ENCODE measurements around the gene GPX3.

GPX3 gene

GRCh38 chr5:151020304-151021110 lies at the start of gene GPX3:
TSS of gene GPX3 (plus strand) at chr5:151020591. CDS start at chr5:151020655, 64 bp downstream.
- no peak for FAIRE-seq
- DNase-seq (ENCODE audit: low spot score) = peak; percentile 81

- FAIRE-seq = no peak
Observed at GRCh38 chr5:150978590-150978989, 41.8 kb upstream of the GPX3 start.

GRCh38 chr5:150987746-150988145 lies 32.6 kb upstream of the GPX3 start:
- FAIRE-seq (no peak), DNase-seq (ENCODE audit: low spot score) (no peak)

More at GRCh38 chr5:150978590-150978989, 41.8 kb upstream of the GPX3 start:
- DNase-seq (ENCODE audit: low spot score) = no peak

GRCh38 chr5:150989695-150990094 lies 30.7 kb upstream of the GPX3 start:
- DNase-seq (ENCODE audit: low spot score) = no peak
- no peak for FAIRE-seq

GRCh38 chr5:150992705-150993104 lies 27.7 kb upstream of the GPX3 start:
- FAIRE-seq (no peak), DNase-seq (ENCODE audit: low spot score) (no peak)

- DNase-seq (ENCODE audit: low spot score) = no peak
- no peak for FAIRE-seq
Observed at GRCh38 chr5:150993422-150993821, 27.0 kb upstream of the GPX3 start.

GRCh38 chr5:150993826-150994412 lies 26.5 kb upstream of the GPX3 start:
- DNase-seq (ENCODE audit: low spot score) (no peak), FAIRE-seq (no peak)

GRCh38 chr5:150999704-151000442 lies 20.5 kb upstream of the GPX3 start:
- DNase-seq (ENCODE audit: low spot score) (no peak), FAIRE-seq (no peak)

- no peak for DNase-seq (ENCODE audit: low spot score)
- no peak for FAIRE-seq
Observed at GRCh38 chr5:151001436-151001835, 19.0 kb upstream of the GPX3 start.

GRCh38 chr5:151002250-151002649 lies 18.1 kb upstream of the GPX3 start:
- no peak for FAIRE-seq
- no peak for DNase-seq (ENCODE audit: low spot score)

- no peak for FAIRE-seq
Observed at GRCh38 chr5:151002681-151003502, 17.5 kb upstream of the GPX3 start.

GRCh38 chr5:151003503-151003860 lies 16.9 kb upstream of the GPX3 start:
- DNase-seq (ENCODE audit: low spot score) = no peak
- no peak for FAIRE-seq

More at GRCh38 chr5:151002681-151003502, 17.5 kb upstream of the GPX3 start:
- DNase-seq (ENCODE audit: low spot score) = no peak

GRCh38 chr5:151004499-151004898 lies 15.9 kb upstream of the GPX3 start:
- no peak for FAIRE-seq
- no peak for DNase-seq (ENCODE audit: low spot score)

GRCh38 chr5:151005187-151005949 lies 15.0 kb upstream of the GPX3 start:
- FAIRE-seq (no peak), DNase-seq (ENCODE audit: low spot score) (no peak)

GRCh38 chr5:151005950-151006576 lies 14.3 kb upstream of the GPX3 start:
- FAIRE-seq (no peak), DNase-seq (ENCODE audit: low spot score) (no peak)

- no peak for FAIRE-seq
- DNase-seq (ENCODE audit: low spot score) = no peak
Observed at GRCh38 chr5:151006704-151007334, 13.6 kb upstream of the GPX3 start.

- FAIRE-seq = no peak
- no peak for DNase-seq (ENCODE audit: low spot score)
Observed at GRCh38 chr5:151007430-151008209, 12.8 kb upstream of the GPX3 start.

- no peak for FAIRE-seq
Observed at GRCh38 chr5:151008210-151008491, 12.2 kb upstream of the GPX3 start.

GRCh38 chr5:151008906-151009305 lies 11.5 kb upstream of the GPX3 start:
- DNase-seq (ENCODE audit: low spot score) = no peak
- FAIRE-seq = no peak

More at GRCh38 chr5:151008210-151008491, 12.2 kb upstream of the GPX3 start:
- no peak for DNase-seq (ENCODE audit: low spot score)

Data from urothelium cell line (cell line).